Measurements from ENCODE around the gene SLC25A38. TPM values are rescaled to one million over a fixed set of nuclear protein-coding genes. Genes with fewer than 3 reads are reported as not detected.
A peak's percentile ranks its signal among the peaks of the same experiment; 100 is the strongest.

The SLC25A38 gene
- total RNA-seq: 10 to 100 TPM; 34.2 to 35.8 TPM

DNA sequence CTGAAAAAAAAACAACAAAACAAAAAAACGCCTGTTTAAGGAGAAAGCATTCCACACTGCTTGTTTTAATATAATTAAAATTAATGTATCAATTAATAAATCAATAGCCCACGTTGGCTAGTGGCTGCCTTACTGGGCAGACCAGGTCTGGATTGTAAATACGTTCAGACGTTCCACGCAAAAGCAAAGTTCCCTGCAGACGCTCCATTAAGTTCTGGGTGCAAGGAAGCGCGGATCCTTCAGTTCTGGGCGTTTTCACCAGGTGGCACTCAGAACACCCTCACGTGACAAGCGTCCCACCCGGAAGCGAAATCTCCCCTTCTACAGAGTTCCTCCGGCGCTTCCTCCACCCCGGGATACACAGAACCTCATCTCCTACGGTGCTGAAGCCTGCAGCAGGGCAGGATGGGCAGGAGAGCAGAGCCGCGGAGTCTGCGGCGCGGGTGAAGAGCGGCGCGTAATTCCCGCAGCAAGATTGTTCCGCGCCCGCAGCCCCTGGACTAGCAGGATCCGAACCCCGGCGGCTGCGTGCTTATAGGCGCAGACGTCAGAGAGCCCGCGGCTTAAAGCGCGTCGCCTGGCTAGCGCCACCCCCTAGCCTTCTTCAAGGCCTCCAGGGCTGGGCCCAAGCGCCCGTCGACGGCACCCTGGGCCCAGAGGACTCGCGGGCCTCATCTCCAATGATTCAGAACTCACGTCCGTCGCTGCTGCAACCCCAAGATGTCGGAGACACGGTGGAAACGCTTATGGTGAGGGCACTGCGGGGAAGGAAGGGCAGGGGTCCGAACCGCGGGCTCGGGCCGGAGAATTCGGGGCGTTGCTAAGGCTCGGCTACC is at the start of gene SLC25A38:
Gene SLC25A38, plus strand, starts transcription at position 326 of the 836 bp plus-strand sequence. Its CDS starts 355 bp downstream, at position 681.
- DNase-seq: peak; percentile 88
- H3K4me3 Mint-ChIP-seq: peak within 1 kb of the TSS; percentile 92
- peaks cover 10% of the 10 kb centered on the region for H3K36me3 Mint-ChIP-seq (ENCODE audit: low read depth)
- ChIA-PET CTCF (interaction anchor here (1.6 to 2.1 kb wide), 2 partner anchors 25 to 92 kb away, joined by 3 to 11 read pairs; partner anchors contain the start of gene RPSA), POLR2A (interaction anchor here (0.6 to 9.9 kb wide), 8 partner anchors 11 to 275 kb away, joined by 3 to 122 read pairs (median 4); partner anchors contain the start of genes GORASP1, RPSA and TTC21A)
- peaks cover 56% of the 10 kb centered on the region for H3K4me1 Mint-ChIP-seq
- no peaks in the 10 kb centered on the region for H3K27me3 Mint-ChIP-seq
- H3K27ac Mint-ChIP-seq: peak within 1 kb of the TSS; percentile 99
- H3K9me3 Mint-ChIP-seq: no peaks in the 10 kb centered on the region

GRCh38 chr3:39333607-39334006 is 49.6 kb upstream of the SLC25A38 start:
- ChIA-PET POLR2A (no interaction called here), CTCF (no interaction called here)
- H3K27me3 Mint-ChIP-seq: no peaks in the 10 kb centered on the region
- no peak for DNase-seq
- H3K36me3 Mint-ChIP-seq (ENCODE audit: low read depth): peaks cover 30% of the 10 kb centered on the region
- peaks cover 52% of the 10 kb centered on the region for H3K4me1 Mint-ChIP-seq
- H3K4me3 Mint-ChIP-seq: no peak overlapping the region
- peaks cover 4% of the 10 kb centered on the region for H3K9me3 Mint-ChIP-seq
- no peak overlapping the region for H3K27ac Mint-ChIP-seq

DNA sequence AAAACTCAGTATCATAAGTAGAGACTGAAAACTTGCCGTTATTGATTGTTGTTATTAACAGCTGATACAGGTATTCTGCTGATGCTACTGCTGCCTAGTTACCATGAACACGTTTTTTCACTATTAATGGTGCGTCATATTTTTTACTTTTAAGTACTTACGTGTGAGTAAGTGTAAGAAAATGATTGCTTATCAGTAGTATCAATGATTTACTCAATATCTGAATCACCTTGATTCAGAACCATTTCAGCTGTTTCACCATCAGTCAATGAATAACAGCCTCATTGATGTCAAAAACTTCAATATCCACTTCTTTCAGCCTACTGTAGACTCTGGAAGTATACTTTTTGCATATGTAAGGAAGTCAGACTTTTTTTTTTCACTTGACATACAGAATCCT is 49.0 kb upstream of the SLC25A38 start:
- peaks cover 47% of the 10 kb centered on the region for H3K4me1 Mint-ChIP-seq
- POLR2A ChIA-PET: no interaction called here
- H3K27ac Mint-ChIP-seq: no peak overlapping the region
- peaks cover 30% of the 10 kb centered on the region for H3K36me3 Mint-ChIP-seq (ENCODE audit: low read depth)
- DNase-seq: no peak
- peaks cover 4% of the 10 kb centered on the region for H3K9me3 Mint-ChIP-seq
- CTCF ChIA-PET: no interaction called here
- no peak overlapping the region for H3K4me3 Mint-ChIP-seq
- H3K27me3 Mint-ChIP-seq: no peaks in the 10 kb centered on the region

DNA sequence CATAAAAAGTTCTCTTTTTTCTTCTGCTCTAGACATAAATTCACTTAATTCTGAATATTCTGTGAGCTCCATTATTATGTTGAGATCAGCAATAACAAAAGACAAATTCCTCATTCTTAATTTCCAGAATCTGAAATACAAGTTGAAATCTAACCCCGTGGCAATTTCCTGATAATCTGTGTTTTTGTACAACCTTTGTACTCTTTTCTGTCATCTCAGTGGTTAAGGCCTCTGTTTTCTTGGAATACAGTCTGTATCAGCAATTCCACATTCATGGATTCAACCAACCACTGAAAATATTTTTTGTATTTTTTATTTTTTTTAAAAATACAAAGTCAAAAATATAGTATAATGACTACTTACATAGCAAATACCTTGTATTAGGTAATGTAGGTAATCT is 45.0 kb upstream of the SLC25A38 start:
- no peak for DNase-seq
- POLR2A ChIA-PET: interaction anchor here (1.4 kb wide), 1 partner anchor 23 kb away, joined by 4 read pairs; no protein-coding TSS in a partner anchor
- Mint-ChIP-seq H3K4me1 (peaks cover 22% of the 10 kb centered on the region), H3K4me3 (no peak overlapping the region), H3K9me3 (peaks cover 7% of the 10 kb centered on the region), H3K27ac (no peak overlapping the region), H3K36me3 (ENCODE audit: low read depth) (peaks cover 23% of the 10 kb centered on the region), H3K27me3 (no peaks in the 10 kb centered on the region)
- CTCF ChIA-PET: no interaction called here

DNA sequence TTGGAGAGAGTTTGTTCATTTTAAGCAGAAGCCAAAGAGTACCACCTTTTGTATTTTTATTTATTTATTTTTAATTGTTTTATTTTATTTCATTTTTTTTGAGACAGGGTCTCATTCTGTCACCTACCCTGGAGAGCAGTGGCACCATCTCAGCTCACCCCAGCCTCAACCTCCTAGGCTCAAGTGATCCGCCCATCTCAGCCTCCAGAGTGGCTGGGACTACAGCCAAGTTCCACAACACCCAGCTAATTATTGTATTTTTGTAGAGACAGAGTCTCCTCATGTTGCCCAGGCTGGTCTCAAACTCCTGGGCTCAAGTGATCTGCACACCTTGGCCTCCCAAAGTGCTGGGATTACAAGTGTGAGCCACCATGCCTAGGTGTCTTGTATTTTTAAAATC is 44.1 kb upstream of the SLC25A38 start:
- ChIA-PET CTCF (interaction anchor here (1.3 kb wide), 1 partner anchor 51 kb away, joined by 4 read pairs; no protein-coding TSS in a partner anchor), POLR2A (interaction anchor here (1.4 kb wide), 1 partner anchor 22 kb away, joined by 4 read pairs; no protein-coding TSS in a partner anchor)
- H3K9me3 Mint-ChIP-seq: peaks cover 7% of the 10 kb centered on the region
- H3K4me1 Mint-ChIP-seq: peaks cover 24% of the 10 kb centered on the region
- no peak for DNase-seq
- H3K27ac Mint-ChIP-seq: no peak overlapping the region
- peaks cover 17% of the 10 kb centered on the region for H3K36me3 Mint-ChIP-seq (ENCODE audit: low read depth)
- H3K27me3 Mint-ChIP-seq: no peaks in the 10 kb centered on the region
- no peak overlapping the region for H3K4me3 Mint-ChIP-seq

GRCh38 chr3:39343076-39343717 is 40.0 kb upstream of the SLC25A38 start:
- no peak overlapping the region for H3K4me3 Mint-ChIP-seq
- CTCF ChIA-PET: no interaction called here
- peaks cover 44% of the 10 kb centered on the region for H3K4me1 Mint-ChIP-seq
- H3K27me3 Mint-ChIP-seq: no peaks in the 10 kb centered on the region
- H3K27ac Mint-ChIP-seq: no peak overlapping the region
- H3K9me3 Mint-ChIP-seq: peaks cover 2% of the 10 kb centered on the region
- POLR2A ChIA-PET: no interaction called here
- peaks cover 5% of the 10 kb centered on the region for H3K36me3 Mint-ChIP-seq (ENCODE audit: low read depth)
- DNase-seq: no peak

DNA sequence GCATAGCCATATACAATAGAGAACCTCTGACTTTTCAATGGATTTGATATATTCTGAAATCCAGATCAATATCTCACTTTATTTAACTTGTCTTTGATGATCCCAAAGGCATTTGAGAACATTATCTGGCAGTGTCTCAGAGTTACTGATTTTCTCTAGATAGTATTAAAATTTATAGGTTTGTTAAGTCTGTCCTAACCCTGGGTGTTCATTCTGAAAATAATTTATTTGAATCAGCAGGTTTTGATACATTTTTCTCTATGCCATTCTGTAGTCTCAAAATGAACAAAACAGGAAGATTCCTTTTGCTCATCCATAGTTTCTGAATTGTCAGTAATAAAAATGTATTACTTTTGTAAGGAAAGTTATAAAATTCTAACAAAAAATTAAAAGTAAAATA is 39.4 kb upstream of the SLC25A38 start:
- CTCF ChIA-PET: no interaction called here
- peaks cover 44% of the 10 kb centered on the region for H3K4me1 Mint-ChIP-seq
- no peaks in the 10 kb centered on the region for H3K27me3 Mint-ChIP-seq
- no peak overlapping the region for H3K27ac Mint-ChIP-seq
- H3K36me3 Mint-ChIP-seq (ENCODE audit: low read depth): peaks cover 5% of the 10 kb centered on the region
- peaks cover 2% of the 10 kb centered on the region for H3K9me3 Mint-ChIP-seq
- no peak overlapping the region for H3K4me3 Mint-ChIP-seq
- POLR2A ChIA-PET: no interaction called here
- no peak for DNase-seq

DNA sequence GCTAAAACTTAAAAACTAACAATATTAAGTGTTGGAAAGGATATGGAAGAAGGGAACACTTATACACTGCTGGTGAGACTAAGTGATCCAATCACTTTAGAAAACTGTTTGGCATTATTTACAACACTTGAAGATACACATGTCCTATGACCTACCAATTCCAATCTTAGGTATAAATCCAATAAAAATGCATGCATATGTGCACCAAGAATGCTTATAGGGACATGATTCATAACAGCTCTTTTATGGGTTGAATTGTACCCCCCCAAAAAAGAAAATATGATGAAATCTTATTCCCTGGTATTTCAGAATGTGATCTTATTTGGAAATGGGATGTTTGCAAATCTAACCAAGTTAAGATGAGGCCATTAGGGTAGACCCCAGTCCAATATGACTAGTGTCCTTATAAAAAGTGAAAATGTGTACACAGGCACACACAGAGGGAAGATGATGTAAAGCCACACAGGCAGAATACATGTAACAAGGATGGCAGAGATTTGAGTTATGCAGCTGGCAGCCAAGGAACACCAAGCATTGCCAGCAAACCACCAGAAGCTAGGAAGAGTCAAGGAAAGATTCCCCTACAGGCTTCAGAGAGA is 38.3 kb upstream of the SLC25A38 start:
- POLR2A ChIA-PET: interaction anchor here (1.2 to 1.3 kb wide), 3 partner anchors 17 to 61 kb away, joined by 3 read pairs; no protein-coding TSS in a partner anchor
- H3K27me3 Mint-ChIP-seq: no peaks in the 10 kb centered on the region
- H3K4me3 Mint-ChIP-seq: no peak overlapping the region
- peaks cover 44% of the 10 kb centered on the region for H3K4me1 Mint-ChIP-seq
- CTCF ChIA-PET: interaction anchor here (1.6 to 6.9 kb wide), 2 partner anchors 53 to 345 kb away, joined by 3 to 65 read pairs; no protein-coding TSS in a partner anchor
- DNase-seq: no peak
- H3K27ac Mint-ChIP-seq: no peak overlapping the region
- H3K9me3 Mint-ChIP-seq: peaks cover 2% of the 10 kb centered on the region
- H3K36me3 Mint-ChIP-seq (ENCODE audit: low read depth): peaks cover 5% of the 10 kb centered on the region

- Mint-ChIP-seq H3K9me3 (no peaks in the 10 kb centered on the region), H3K36me3 (ENCODE audit: low read depth) (peaks cover 2% of the 10 kb centered on the region), H3K4me3 (no peak overlapping the region), H3K27me3 (no peaks in the 10 kb centered on the region), H3K4me1 (peaks cover 54% of the 10 kb centered on the region), H3K27ac (peak overlapping the region; percentile 57)
- no peak for DNase-seq
- ChIA-PET POLR2A (interaction anchor here (0.7 to 1.8 kb wide), 6 partner anchors 14 to 168 kb away, joined by 3 to 12 read pairs (median 3); no protein-coding TSS in a partner anchor), CTCF (interaction anchor here (0.9 to 6.9 kb wide), 7 partner anchors 11 to 158 kb away, joined by 3 to 65 read pairs (median 5); partner anchors contain the start of gene RPSA)
Observed at GRCh38 chr3:39346785-39347585, 36.2 kb upstream of the SLC25A38 start.

- CTCF ChIA-PET: interaction anchor here (1.0 to 6.9 kb wide), 5 partner anchors 13 to 59 kb away, joined by 3 to 65 read pairs (median 8); partner anchors contain the start of gene RPSA
- no peak overlapping the region for H3K4me3 Mint-ChIP-seq
- peaks cover 54% of the 10 kb centered on the region for H3K4me1 Mint-ChIP-seq
- POLR2A ChIA-PET: interaction anchor here (1.1 to 1.8 kb wide), 4 partner anchors 14 to 65 kb away, joined by 3 to 12 read pairs (median 3); no protein-coding TSS in a partner anchor
- DNase-seq: no peak
- peaks cover 2% of the 10 kb centered on the region for H3K36me3 Mint-ChIP-seq (ENCODE audit: low read depth)
- H3K27me3 Mint-ChIP-seq: no peaks in the 10 kb centered on the region
- H3K27ac Mint-ChIP-seq: peak overlapping the region; percentile 57
- peaks cover 4% of the 10 kb centered on the region for H3K9me3 Mint-ChIP-seq
Observed at GRCh38 chr3:39347586-39347876, 35.6 kb upstream of the SLC25A38 start.

DNA sequence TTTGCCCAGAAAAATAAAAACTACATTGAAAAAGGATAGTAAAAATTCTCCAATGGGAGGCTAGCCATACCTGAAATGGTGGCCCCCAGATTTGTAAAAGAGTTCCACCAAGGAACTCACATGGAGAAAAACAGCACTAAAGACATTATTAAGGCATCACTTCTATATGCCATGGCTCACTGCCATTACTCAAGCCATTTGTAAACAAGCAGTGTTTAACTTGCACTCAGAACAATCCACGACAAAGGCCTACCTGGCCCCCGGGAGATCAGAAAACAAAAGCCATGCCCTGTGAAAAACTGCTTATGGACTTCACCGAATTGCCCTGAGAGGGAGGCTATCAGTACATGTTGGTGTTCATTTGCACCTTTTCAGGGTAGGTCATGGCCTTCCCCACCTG is 34.1 kb upstream of the SLC25A38 start:
- no peaks in the 10 kb centered on the region for H3K27me3 Mint-ChIP-seq
- peaks cover 6% of the 10 kb centered on the region for H3K9me3 Mint-ChIP-seq
- no peak overlapping the region for H3K4me3 Mint-ChIP-seq
- peaks cover 2% of the 10 kb centered on the region for H3K36me3 Mint-ChIP-seq (ENCODE audit: low read depth)
- CTCF ChIA-PET: interaction anchor here (0.7 to 6.9 kb wide), 3 partner anchors 18 to 57 kb away, joined by 3 to 65 read pairs (median 3); no protein-coding TSS in a partner anchor
- no peak overlapping the region for H3K27ac Mint-ChIP-seq
- H3K4me1 Mint-ChIP-seq: peaks cover 44% of the 10 kb centered on the region
- no peak for DNase-seq
- POLR2A ChIA-PET: no interaction called here

DNA sequence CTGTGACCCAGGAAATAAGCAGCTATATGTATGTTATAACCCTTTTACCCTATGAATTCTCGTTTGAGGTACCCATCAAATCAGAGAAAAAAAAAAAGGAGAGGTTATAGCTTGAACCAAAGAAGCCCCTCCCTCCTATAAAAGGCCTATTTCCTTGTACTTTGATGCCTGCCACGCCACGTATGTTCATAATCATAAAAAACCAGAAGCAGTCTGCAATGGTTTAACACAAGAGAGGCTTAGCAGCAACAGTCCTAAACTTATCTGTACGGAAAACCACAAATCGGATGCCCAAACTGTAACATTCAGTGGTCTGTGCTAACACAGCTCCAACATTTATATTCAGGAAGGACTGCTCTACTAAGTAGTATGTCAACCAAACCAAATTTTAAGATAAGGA is 32.5 kb upstream of the SLC25A38 start:
- H3K4me3 Mint-ChIP-seq: no peak overlapping the region
- peak overlapping the region; percentile 50 for H3K27ac Mint-ChIP-seq
- H3K4me1 Mint-ChIP-seq: peaks cover 37% of the 10 kb centered on the region
- peaks cover 6% of the 10 kb centered on the region for H3K9me3 Mint-ChIP-seq
- DNase-seq: no peak
- peaks cover 5% of the 10 kb centered on the region for H3K27me3 Mint-ChIP-seq
- ChIA-PET CTCF (interaction anchor here (1.9 to 6.9 kb wide), 2 partner anchors 11 to 59 kb away, joined by 6 to 65 read pairs; no protein-coding TSS in a partner anchor), POLR2A (interaction anchor here (1.2 kb wide), 1 partner anchor 10 kb away, joined by 3 read pairs; no protein-coding TSS in a partner anchor)
- H3K36me3 Mint-ChIP-seq (ENCODE audit: low read depth): no peaks in the 10 kb centered on the region
